HG02970 (cell line): ENCODE data around the gene GBX2.

ENCODE experiments used
- ATAC-seq: cut with Tn5 transposase; IDR thresholded peaks from one replicate; pipeline ENCODE4 v1.9.1; 2021; ENCODE audit warnings: mild to moderate bottlenecking, moderate library complexity, moderate number of reproducible peaks; ENCODE audit not compliant: unreplicated experiment, low FRiP score

GBX2 gene

DNA sequence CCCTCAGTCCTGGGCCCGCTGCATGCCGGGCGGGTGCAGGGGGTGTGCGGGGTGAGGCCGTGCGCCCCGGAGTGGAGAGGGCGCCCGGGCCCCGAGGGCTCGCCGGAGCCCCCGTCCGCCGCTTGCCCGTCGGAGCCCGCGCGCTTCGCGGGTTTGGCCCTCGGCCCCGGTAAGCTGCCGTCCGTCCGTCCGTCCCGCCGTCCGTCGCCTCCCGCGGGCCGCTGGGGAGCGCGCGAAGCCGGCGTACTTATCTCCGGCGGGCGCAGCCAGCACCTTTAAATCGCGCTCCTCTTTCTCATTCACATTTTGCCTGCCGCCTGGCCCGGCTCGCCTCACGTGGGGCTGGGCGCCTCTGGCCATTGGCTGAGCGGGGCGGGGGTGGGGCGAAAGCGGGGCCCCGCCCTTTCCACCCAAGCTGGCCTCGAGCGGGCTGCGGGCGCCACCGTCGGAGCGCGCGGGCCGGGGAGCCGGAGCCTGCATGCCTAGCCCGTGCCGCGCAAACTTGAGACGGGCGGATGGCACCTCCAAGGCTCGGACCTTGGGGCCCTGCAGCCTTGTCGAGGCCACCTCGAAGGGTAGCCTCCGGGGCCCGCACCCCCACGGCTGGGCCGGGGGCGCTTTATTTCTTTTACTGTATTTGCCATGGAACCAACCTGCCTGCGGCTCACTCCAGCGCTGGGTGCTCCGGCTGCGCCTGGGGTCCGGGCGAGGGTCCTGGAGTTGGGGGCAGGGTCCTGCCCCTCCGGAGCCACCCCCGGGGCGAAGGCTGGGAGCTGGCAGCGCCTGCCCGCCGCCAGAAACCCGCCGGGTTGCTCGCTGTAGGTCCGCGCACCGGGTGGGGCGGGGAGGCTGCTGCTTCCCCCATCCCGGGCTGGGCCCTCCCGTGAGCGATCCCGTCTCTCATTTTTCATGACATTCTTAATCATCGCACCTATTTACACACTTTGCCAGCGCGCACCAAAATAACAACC, at the start of gene GBX2:
Gene GBX2, minus strand, starts transcription at position 277 of the 971 bp plus-strand sequence. CDS start 415 bp downstream, outside the sequence.
- ATAC-seq, result no peak

DNA sequence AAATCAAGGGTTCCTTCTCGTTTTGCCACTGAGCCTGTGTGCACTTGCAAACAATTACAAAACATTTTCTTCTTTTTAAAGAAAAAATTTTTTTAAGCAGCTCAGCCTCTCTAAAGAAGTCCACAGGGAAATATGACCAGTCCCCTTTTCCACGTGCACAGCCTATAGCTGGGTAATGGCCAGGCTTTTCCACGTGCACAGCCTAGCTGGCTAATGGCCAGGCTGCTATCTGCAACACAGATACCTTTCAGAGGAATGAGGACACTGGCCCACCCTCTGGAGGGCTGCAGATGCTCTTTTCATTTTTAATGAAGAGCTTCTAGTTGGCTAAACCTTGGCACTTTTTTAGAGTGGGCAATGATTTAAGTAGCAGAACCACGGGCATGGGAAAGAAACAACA, 49.7 kb upstream of the GBX2 start:
- no peak for ATAC-seq

GRCh38 chr2:236216711-236217110, 48.5 kb upstream of the GBX2 start:
- no peak for ATAC-seq

DNA sequence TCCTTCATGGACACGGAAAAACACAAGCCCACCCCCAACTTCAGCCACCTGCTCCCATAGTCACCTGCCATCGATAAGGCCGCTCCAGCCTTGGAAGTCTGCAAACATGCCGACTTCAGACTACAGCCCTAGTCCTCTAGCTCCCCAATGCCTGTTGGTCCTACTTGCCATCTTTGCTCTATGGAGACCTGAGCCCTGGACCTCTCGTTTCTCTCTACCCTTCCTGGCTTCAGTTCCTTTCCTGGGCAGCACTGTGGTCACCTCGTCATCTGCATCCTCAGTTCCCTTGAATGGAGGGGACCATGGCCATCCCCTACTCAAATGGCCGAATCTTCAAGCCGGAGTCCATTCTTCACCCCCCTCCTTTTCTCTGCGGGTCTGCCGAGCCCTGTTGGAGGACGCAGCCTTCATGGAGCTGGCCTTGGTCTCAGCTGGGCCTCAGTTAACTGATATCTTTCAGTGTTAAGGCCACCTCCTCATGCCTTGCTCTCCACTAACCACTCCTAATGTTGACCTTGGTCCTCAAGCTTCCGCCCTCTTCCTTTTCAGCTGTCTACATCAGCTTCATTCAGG, 47.7 kb upstream of the GBX2 start:
- no peak for ATAC-seq

- no peak for ATAC-seq
These were observed 47.0 kb upstream of the GBX2 start for GRCh38 chr2:236215196-236215595.

- no peak for ATAC-seq
These were observed 46.3 kb upstream of the GBX2 start for GRCh38 chr2:236214376-236214995.

DNA sequence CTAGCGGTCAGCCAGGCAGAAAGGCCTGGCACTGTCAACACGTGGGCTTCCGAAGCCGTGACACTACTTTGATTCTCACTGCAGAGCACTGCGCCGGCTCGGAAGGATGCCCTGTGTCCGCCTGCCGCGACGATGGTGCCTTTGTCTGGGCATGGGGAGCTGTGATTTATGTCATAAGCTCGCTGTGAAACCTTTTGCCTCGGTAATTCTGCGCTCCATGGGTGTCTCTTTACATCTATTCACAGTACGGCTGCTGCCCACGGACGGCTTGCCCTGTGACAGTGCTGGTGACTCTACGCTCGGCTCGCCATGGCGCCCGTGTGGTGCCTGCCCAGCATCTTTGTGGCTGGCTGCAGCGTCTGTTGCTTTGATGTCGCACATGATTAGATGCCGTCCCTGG, 43.1 kb upstream of the GBX2 start:
- ATAC-seq, result no peak

DNA sequence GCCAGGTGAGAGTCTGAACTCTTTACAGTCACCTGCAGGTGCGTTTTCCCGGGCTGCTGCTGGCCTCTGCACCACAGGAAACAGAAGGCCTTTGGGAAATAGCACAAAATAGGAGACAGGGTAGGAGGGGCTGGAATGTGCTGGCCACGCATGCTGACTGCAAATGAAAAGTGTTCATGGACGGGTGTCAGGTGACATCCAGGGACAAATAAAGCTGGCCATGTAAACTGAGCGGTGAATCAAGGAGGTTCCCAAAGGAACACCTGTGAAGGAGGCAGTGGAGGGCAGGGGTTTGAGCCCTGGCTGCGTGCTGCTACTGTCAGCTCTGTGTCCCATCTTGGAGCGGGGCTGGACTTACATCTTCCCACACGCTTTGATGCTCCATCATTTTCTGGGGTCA, 42.4 kb upstream of the GBX2 start:
- ATAC-seq, result no peak

DNA sequence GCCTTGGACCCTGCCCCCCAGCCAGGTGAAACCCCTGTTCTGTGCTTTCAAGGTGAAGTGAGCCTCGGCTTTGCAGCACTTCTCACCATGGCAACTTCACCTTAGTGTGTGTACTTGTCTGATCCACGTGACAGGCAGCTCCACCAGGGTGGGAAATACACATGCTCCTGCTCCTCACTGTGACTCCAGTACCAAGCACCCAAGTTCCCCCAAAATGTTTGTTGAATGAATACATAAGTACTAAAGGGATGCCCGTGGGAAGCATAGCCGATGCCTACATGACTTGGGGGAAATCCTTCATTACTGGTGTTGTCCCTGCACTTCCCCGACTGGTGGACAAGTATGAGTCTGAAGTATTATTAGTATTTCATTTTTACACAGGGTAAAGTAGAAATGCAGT, 41.8 kb upstream of the GBX2 start:
- ATAC-seq, result no peak

DNA sequence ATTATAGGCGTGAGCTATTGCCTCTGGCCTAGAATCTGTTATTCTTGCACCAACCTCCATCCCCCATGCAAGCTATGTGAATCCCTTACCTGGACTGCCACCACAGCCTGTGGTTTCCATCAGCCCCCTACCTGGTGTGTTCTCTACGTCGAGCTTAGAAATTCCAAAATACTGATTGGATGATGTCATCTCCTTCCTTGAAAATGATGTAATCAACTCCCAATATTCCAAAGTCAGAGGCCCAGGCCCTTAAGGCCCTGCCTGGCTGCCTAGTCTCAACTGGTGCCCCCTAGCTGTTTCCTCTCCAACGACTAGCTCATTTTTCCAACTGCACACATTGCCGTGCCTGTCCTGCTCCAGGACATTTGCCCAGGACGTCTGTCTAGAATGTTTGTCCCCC, 41.3 kb upstream of the GBX2 start:
- no peak for ATAC-seq

DNA sequence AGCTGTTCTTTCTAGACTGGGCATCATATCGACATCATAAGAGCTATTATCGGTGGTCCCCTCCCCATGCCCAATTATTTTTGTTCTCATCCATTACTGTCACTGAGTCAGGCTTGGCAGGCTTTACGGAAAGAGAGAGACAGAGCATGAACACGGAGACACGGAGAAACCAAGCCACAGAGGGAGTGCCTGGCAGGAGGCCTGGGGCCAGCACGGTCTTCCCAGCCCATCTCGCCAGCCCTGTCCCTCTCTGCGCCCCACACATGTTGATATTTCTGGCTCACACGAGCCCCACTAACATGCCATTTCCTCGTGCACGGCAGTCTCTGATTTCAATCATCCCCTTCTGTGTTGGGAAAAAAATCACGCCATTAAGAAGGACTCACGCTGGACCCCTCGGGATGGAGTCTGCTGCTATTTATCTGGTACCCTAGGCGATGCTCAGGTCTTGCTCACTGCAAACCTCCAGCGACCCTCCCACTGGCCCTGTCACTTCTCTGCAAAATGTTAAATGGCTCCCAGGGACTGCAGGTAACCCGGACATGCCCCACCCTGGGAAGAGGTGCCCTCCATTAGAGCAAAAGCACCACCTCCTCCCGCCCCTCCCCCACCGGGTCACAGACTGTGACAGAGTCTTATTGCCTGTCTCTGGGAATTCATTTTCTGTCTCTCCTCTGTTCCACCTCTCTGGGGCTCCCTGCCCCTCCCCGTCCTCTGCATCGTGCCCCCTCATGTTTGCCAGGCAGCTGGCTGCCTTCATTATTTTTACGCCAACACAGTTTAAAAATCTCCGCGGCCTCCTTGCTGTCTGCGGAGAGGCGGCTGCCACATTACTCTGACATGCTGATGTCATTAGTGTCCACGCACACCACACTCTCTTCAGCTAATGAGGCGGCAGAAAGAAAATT, 40.1 kb upstream of the GBX2 start:
- no peak for ATAC-seq

DNA sequence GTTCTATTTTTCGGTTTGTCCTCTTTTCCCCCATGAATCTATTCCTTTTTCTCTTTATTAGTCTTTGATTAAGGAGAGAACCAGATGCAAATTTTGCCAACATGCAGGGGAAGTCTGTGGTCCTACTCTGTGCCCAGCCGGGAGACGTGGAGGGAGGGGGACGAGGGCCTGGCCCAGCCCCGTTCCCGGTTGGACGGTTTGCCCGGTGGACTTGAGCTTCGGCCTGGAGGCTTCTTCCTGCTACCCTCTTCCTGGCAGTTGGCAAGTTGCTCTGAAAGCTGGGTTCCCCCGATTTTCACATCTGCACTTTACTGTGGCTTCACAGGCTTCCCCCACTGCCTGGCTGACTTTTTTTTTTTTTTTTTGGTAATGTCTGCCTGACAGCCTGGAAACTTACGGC, 39.3 kb upstream of the GBX2 start:
- ATAC-seq, result no peak

- no peak for ATAC-seq
These were observed 37.9 kb upstream of the GBX2 start for GRCh38 chr2:236205867-236206645.

- no peak for ATAC-seq
These were observed 36.8 kb upstream of the GBX2 start for GRCh38 chr2:236204953-236205352.

- ATAC-seq, result no peak
These were observed 32.2 kb upstream of the GBX2 start for GRCh38 chr2:236200378-236200777.

- ATAC-seq, result no peak
These were observed 28.2 kb upstream of the GBX2 start for GRCh38 chr2:236196366-236196765.

- no peak for ATAC-seq
These were observed 27.5 kb upstream of the GBX2 start for GRCh38 chr2:236195726-236196125.

DNA sequence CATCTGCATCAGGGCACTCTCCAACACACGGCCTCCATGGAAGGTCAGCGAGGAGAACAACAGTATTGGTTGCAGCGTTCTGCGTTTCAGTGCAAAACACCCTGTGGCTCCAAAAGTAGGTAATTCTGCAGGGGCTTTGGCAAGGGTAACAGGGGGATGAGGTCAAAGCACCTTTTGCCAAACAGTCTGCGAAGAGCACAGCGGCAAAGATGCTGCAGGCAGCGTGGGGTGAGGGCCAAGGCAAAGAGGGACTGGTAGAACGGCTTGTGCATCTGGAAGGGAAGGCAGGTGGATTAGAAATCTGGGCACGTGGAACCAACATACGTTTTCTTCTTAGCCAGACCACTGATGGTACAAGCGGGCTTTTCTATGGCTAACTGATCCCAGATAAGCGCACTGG, 26.6 kb upstream of the GBX2 start:
- ATAC-seq, result no peak

GRCh38 chr2:236193026-236193425, 24.8 kb upstream of the GBX2 start:
- no peak for ATAC-seq

GRCh38 chr2:236190674-236191073, 22.5 kb upstream of the GBX2 start:
- no peak for ATAC-seq
